A673 (cell line): ENCODE results near the gene SPON1.

Experiments
- EZH2 ChIP-seq: fragments of 200-600 bp; sonication (generic); IDR thresholded peaks from 2 replicates; pipeline ENCODE4 v1.6.1; 2017; ENCODE audit warnings: borderline replicate concordance, low read depth, mild to moderate bottlenecking, mixed read lengths, antibody characterized with exemption, low read length; ENCODE audit not compliant: poor library complexity, severe bottlenecking
- TF ChIP-seq, protein P1 (sequence below): fragments of 300-800, 200-600 bp; sonication (generic); conservative IDR thresholded peaks from 2 replicates; pipeline ENCODE4 v1.5.1; 2017; ENCODE audit warnings: low read depth, mild to moderate bottlenecking, antibody characterized with exemption, low read length, moderate library complexity, mixed read lengths

DNA sequence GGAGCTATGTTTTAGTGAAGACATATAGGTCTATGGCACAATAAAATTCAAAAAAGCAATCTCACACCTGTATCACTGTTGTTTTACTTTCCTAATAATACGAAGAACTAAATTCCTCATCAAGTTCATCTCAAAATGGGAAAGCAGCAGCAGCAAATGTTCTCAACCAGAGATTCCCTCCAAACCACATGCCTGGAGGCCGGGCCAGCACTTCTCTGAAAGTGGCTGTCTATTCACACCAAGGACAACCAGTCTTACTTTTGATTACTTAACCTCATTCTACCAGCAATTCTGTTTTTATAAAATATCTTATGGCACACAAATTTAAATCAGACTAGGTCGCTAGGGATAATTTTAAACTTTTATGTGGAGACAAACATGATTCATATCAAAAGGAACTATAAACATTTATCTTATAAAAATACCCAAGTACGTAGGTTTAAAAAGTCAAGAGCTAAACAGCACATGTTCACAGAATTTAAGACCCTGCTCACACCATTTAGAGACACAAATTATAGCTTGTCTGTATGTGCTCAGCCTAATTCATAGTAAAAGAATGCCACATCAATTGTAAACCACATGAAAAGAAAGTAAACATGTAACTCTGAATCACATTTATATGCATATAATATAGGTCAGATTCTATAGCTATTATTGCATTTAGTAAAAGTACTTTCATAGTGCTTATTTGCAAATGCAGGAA lies 350.4 kb downstream of the SPON1 start:
- TF ChIP-seq, protein P1, sequence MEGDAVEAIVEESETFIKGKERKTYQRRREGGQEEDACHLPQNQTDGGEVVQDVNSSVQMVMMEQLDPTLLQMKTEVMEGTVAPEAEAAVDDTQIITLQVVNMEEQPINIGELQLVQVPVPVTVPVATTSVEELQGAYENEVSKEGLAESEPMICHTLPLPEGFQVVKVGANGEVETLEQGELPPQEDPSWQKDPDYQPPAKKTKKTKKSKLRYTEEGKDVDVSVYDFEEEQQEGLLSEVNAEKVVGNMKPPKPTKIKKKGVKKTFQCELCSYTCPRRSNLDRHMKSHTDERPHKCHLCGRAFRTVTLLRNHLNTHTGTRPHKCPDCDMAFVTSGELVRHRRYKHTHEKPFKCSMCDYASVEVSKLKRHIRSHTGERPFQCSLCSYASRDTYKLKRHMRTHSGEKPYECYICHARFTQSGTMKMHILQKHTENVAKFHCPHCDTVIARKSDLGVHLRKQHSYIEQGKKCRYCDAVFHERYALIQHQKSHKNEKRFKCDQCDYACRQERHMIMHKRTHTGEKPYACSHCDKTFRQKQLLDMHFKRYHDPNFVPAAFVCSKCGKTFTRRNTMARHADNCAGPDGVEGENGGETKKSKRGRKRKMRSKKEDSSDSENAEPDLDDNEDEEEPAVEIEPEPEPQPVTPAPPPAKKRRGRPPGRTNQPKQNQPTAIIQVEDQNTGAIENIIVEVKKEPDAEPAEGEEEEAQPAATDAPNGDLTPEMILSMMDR: no peak
- TF ChIP-seq EZH2: no peak
